Measurements from ENCODE around the gene USP34. TPM values are rescaled to one million over a fixed set of nuclear protein-coding genes. Genes with fewer than 3 reads are reported as not detected.

USP34 gene
- total and polyA plus RNA-seq, 2 of the 8 experiments (the other 6 are each of a cell fraction or from before 2014, with no cell fraction given), result 56.7 to 91.7 TPM

DNA sequence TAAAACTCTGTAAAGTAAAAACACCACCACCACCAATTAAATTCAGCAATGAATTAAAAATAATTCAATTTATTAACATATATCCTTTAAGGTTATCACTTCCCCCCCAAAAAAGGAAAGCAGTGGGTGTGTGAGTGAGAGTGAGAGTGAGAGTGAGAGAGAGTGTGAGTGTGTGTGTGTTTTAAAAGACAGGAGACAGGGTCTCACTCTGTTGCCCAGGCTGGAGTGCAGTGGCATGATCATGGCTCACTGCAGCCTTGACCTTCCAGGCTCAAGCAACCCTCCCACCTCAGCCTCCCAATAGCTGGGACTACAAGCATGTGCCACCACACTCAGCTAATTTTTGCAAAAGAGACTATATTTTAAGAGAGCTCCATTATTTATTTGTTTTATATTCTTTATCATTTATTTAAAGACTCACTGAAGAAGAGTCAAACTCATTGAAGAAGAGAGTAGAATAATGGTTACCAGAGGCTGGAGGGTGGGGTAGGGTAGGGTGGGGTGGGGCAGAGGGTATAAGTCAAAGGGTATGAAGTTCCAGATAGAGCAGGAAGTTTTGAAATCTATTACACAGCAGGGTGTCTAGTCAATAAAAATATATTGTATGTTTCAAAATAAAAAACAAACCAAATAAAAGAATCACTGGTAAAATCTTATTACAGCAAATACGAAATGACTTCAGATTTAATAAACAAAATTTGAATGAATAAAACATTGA, 187.3 kb downstream of the USP34 start:
- DNase-seq (ENCODE audit: low read depth in 1 of 2, low spot score in 2 of 2) (no peak), FAIRE-seq (no peak)
- Histone ChIP-seq H3K27ac (ENCODE audit: low read depth, low read length) (no peak overlapping the region), H2AK5ac (ENCODE audit: low read depth, low read length) (no peak overlapping the region), H4K91ac (replicated peaks; ENCODE audit: insufficient read length, low read length) (no peak overlapping the region), H2BK12ac (ENCODE audit: low read depth, low read length) (no peak overlapping the region), H2BK20ac (ENCODE audit: low read length) (no peak overlapping the region), H2AFZ (ENCODE audit: low read length) (no peak overlapping the region), H4K5ac (ENCODE audit: insufficient read length, low read depth, low read length) (no peak overlapping the region), H2BK5ac (ENCODE audit: low read depth, low read length) (no peak overlapping the region), H3K14ac (ENCODE audit: insufficient read length) (no peak overlapping the region), H3K4me1 (replicated peaks in 1 of 4; ENCODE audit: control insufficient read depth in 3 of 4, insufficient read depth in 4 of 4, low read length in 3 of 4) (no peaks in the 10 kb centered on the region), H3K27me3 (replicated peaks in 1 of 4; ENCODE audit: control insufficient read depth in 3 of 4, extremely low read depth in 1 of 4, insufficient read depth in 3 of 4, low read length in 3 of 4) (no peaks in the 10 kb centered on the region), H4K20me1 (replicated peaks in 1 of 2; ENCODE audit: control insufficient read depth in 1 of 2, insufficient read depth in 2 of 2, low read length in 2 of 2) (no peaks in the 10 kb centered on the region), H3K36me3 (ENCODE audit: control insufficient read depth in 2 of 4, insufficient read depth in 4 of 4, low read length in 3 of 4) (peaks cover 0 to 15% (median 2%) of the 10 kb centered on the region in 4 experiments; a peak in 4 of 8 replicates), H3K79me2 (ENCODE audit: control insufficient read depth in 1 of 2, insufficient read depth in 2 of 2, low read length in 2 of 2) (no peaks in the 10 kb centered on the region), H3K4ac (replicated peaks; ENCODE audit: insufficient read length, low read depth, low read length) (no peak overlapping the region), H3K23ac (ENCODE audit: insufficient read length) (no peak overlapping the region), H2BK120ac (replicated peaks; ENCODE audit: low read depth, low read length) (no peak overlapping the region), H3K18ac (ENCODE audit: extremely low read depth, low read length) (no peak overlapping the region), H2BK15ac (ENCODE audit: low read length) (no peak overlapping the region), H3K4me3 (ENCODE audit: extremely low read depth in 1 of 4, insufficient read depth in 2 of 4, low read depth in 3 of 4, low read length in 4 of 4) (no peak overlapping the region), H3K23me2 (ENCODE audit: low read depth, low read length) (no peaks in the 10 kb centered on the region), H3K9ac (replicated peaks in 1 of 4; ENCODE audit: extremely low read depth in 1 of 4, low read depth in 3 of 4, low read length in 3 of 4) (no peak overlapping the region), H3K4me2 (ENCODE audit: insufficient read depth in 1 of 2, low read depth in 2 of 2, low read length in 2 of 2) (no peak overlapping the region), H4K8ac (ENCODE audit: extremely low read depth, insufficient read depth, low read length) (no peak overlapping the region), H3K56ac (replicated peaks; ENCODE audit: insufficient read length, low read depth, low read length) (no peak overlapping the region), H3K79me1 (ENCODE audit: low read depth, low read length) (no peaks in the 10 kb centered on the region), H3K9me3 (ENCODE audit: insufficient read depth in 2 of 2, low read depth in 1 of 2, low read length in 1 of 2) (no peaks in the 10 kb centered on the region)
- TF ChIP-seq EGR1 (IDR thresholded peaks at IDR 0.05; ENCODE audit: borderline replicate concordance, low read depth, low read length) (no peak), KDM4A (IDR thresholded peaks at IDR 0.05; ENCODE audit: low read depth, low read length, severe bottlenecking) (no peak), POLR2AphosphoS5 (IDR thresholded peaks at IDR 0.05; ENCODE audit: low read depth, low read length) (no peak), GABPA (IDR thresholded peaks at IDR 0.05; ENCODE audit: borderline replicate concordance, insufficient read depth, low read length) (no peak), EP300 (IDR thresholded peaks at IDR 0.05; ENCODE audit: borderline replicate concordance in 1 of 2, low read depth in 2 of 2, low read length in 2 of 2) (no peak), KDM1A (IDR thresholded peaks at IDR 0.05; ENCODE audit: borderline replicate concordance, low read length) (no peak), ASH2L (IDR thresholded peaks at IDR 0.05; ENCODE audit: low read length) (no peak), SRF (IDR thresholded peaks at IDR 0.05; ENCODE audit: low read depth, low read length) (no peak), EZH2 (IDR thresholded peaks at IDR 0.05; ENCODE audit: low read depth, low read length, severe bottlenecking) (no peak), CREB1 (IDR thresholded peaks at IDR 0.05) (no peak)
- TF ChIP-seq, protein P1, sequence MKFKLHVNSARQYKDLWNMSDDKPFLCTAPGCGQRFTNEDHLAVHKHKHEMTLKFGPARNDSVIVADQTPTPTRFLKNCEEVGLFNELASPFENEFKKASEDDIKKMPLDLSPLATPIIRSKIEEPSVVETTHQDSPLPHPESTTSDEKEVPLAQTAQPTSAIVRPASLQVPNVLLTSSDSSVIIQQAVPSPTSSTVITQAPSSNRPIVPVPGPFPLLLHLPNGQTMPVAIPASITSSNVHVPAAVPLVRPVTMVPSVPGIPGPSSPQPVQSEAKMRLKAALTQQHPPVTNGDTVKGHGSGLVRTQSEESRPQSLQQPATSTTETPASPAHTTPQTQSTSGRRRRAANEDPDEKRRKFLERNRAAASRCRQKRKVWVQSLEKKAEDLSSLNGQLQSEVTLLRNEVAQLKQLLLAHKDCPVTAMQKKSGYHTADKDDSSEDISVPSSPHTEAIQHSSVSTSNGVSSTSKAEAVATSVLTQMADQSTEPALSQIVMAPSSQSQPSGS (IDR thresholded peaks at IDR 0.05; ENCODE audit: low read length), result no peak
- POLR2A ChIA-PET (ENCODE audit: partially characterized antibody), result no interaction called here
- WGBS, 2 experiments (ENCODE audit: extremely low coverage in 1 of 2, insufficient coverage in 1 of 2, insufficient read length in 1 of 2, insufficient replicate concordance in 2 of 2, low coverage in 1 of 2, low lambda C conversion rate in 2 of 2, missing lambda C conversion rate in 1 of 2), result 81% methylated on average over 1 of the region's 1 CpG; no CpG with 5 or more reads in 1 of the 2 experiments
- CTCF ChIA-PET (ENCODE audit: partially characterized antibody), result no interaction called here

All from H1 (cell line).